HG03354 (cell line): ENCODE measurements around the gene ATAD3A.

ENCODE experiments used
- ATAC-seq: cut with Tn5 transposase; IDR thresholded peaks from one replicate; pipeline ENCODE4 v1.9.1; 2021; ENCODE audit warnings: mild to moderate bottlenecking; ENCODE audit not compliant: unreplicated experiment, poor library complexity, severe bottlenecking

Gene ATAD3A

GRCh38 chr1:1567152-1567875 lies 55.4 kb downstream of the ATAD3A start:
- no peak for ATAC-seq

DNA sequence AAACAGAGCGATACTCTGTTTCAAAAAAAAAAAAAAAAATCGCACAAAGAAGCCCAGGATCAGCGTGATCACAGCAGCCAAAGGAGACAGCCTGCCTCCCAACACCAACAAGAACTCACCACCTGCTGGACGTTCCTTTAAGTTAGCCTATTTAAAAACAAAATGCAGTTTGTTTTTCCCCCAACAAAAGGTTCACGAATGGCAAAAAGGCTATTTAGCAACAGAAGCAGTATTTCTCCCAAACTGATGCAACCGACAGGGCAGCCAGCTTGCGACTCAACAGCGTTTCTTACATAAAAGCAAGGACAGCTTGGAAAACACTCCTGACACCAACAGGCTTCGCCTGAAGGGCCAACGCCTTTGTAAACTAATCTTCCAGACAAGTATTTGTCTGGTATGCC lies 55.9 kb downstream of the ATAD3A start:
- ATAC-seq, result no peak

GRCh38 chr1:1569341-1569740 lies 57.4 kb downstream of the ATAD3A start:
- no peak for ATAC-seq

DNA sequence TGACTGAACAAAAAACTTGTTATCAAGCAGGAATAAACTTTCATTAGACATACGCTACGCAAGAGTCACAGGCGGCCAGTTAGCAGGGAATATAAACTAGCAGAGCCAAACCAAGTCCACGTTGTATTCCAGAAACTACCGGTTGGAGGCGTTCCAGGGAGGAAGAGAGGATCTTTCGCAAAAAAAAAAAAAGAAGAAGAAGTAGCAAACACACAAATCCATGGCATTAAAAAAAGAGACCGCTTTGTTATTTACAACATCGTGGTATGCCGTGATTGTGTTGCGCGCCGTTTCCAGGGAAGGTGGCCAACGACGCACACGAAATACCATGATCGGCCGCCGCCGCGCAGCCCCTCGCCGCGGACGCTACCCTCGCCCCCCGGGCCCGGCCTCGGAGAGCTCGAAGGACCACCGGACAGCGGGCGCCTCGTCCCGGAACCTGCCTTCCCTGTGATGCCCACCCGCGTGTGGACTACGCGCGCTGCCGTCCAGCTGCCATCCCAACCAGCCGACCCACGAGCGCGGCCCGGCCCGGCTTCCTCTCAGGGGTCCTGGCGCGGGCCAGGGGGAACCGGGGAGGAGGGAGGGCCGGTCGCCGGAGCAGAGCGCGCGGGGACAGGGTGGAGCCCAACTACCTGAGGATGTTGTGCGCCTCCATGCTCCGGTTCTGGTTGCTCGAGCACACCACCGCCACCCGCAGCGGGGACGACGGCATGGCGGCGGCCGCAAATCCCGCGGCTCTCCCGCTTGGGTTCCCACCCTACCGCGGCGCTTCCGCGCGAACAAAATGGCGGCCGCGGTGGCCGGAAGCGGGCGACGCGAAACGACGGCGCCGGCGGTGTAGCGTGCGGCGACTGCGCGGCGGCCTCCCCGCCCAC lies 62.1 kb downstream of the ATAD3A start:
- peak; percentile 80 for ATAC-seq

DNA sequence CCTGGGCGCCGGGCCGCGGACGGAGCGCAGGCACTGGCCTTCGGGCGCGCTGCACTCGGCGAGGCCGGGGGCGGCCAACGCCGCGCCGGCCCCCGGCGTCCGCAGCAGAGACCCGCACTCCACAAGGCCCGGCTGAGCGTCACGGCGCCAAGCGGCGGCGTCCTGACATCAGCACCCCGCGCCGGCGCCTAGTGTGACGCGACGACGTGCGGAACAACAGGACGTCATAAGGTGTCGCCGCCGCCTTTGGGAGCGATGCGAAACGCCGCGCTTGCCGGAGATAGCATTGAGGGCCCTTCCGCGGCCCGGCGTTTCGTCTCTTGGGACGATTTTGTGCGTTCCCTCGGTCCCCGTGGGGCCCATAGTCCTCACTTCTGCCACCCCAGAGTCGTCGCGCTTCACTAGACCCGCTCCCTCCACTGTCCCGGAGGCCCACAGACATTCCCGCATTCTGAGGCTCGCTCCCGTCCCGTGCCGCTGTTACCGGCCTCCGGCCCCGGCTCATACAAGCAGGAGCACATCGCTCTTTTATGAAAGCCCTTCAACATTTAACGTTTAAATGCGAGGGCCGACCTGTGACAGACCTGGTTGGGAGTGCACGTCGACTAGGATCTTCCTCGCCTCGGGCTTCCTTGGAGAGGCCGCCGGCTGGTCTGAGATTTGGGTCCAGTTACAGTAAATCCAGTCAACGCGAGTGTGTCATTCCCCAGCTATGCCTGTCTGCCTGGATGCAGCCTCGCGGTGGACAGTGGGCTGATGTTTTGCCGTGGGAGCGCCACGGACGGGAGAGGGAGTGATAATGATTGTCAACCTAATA lies 63.0 kb downstream of the ATAD3A start, which contains the start of gene SSU72:
TSS of gene SSU72 (minus strand) at position 143 of the 817 bp plus-strand sequence. CDS start 306 bp downstream, outside the sequence.
- peak; percentile 87 for ATAC-seq

GRCh38 chr1:1577367-1578011 lies 65.5 kb downstream of the ATAD3A start:
- ATAC-seq, result no peak

- ATAC-seq, result no peak
Observed at GRCh38 chr1:1578371-1578940, 66.5 kb downstream of the ATAD3A start.

- ATAC-seq, result no peak
Observed at GRCh38 chr1:1582585-1583346, 70.8 kb downstream of the ATAD3A start.

DNA sequence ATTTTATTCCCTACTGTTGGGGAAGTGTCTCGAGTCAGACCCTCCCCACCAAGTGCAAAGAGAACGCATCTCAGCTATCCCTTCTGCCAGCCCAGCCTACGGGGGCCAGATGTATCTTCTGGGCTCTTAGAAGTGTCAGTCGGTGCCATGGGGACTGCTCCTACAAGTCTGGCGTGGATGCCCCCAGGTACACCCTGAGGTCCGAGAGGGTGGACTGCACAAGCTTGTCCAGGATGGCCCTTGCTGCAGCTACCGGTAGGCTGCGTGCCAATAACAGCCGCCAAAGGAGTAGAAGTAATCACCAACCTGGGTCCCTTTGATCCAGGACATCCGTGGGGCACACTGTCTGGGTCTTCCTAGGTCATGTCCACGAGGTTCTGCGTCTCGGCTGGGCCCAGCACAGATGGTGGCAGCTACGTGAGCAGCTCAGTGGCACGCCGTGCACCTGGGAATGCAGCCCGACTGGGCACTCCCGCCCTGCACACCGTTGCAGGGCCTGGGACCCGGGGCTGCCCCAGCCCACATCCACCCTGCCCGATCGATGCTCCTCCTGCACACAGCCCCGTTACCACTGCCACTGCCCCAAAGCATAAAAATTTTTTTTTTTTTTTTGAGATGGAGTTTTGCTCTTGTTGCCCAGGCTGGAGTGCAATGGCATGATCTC lies 71.5 kb downstream of the ATAD3A start:
- no peak for ATAC-seq
